Fibroblast of mammary gland (primary cell): ENCODE data around the gene TMEM165.

Source experiments
- DNase-seq: peaks from one replicate; pipeline ENCODE4 v3.0.0-alpha.2; 2010; ENCODE audit warnings: low read depth
- H3K4me3 ChIP-seq: 2 replicates; pipeline ENCODE4 v1.5.1; 2011; ENCODE audit warnings: low read depth, mild to moderate bottlenecking, low read length, moderate library complexity; ENCODE audit not compliant: control insufficient read depth
- TF ChIP-seq, protein P1 (sequence below): conservative IDR thresholded peaks from 2 replicates; pipeline ENCODE4 v1.5.1; 2011; ENCODE audit warnings: low read depth, low read length, inconsistent platforms; ENCODE audit not compliant: control insufficient read depth, insufficient read depth

Gene TMEM165

GRCh38 chr4:55458164-55458563 lies 62.4 kb downstream of the TMEM165 start:
- TF ChIP-seq, protein P1, sequence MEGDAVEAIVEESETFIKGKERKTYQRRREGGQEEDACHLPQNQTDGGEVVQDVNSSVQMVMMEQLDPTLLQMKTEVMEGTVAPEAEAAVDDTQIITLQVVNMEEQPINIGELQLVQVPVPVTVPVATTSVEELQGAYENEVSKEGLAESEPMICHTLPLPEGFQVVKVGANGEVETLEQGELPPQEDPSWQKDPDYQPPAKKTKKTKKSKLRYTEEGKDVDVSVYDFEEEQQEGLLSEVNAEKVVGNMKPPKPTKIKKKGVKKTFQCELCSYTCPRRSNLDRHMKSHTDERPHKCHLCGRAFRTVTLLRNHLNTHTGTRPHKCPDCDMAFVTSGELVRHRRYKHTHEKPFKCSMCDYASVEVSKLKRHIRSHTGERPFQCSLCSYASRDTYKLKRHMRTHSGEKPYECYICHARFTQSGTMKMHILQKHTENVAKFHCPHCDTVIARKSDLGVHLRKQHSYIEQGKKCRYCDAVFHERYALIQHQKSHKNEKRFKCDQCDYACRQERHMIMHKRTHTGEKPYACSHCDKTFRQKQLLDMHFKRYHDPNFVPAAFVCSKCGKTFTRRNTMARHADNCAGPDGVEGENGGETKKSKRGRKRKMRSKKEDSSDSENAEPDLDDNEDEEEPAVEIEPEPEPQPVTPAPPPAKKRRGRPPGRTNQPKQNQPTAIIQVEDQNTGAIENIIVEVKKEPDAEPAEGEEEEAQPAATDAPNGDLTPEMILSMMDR, result no peak
- H3K4me3 ChIP-seq, result no peak overlapping the region
- peak; percentile 56 for DNase-seq

GRCh38 chr4:55458611-55459010 lies 62.9 kb downstream of the TMEM165 start:
- TF ChIP-seq, protein P1, result no peak
- no peak overlapping the region for H3K4me3 ChIP-seq
- DNase-seq, result peak; percentile 28

DNA sequence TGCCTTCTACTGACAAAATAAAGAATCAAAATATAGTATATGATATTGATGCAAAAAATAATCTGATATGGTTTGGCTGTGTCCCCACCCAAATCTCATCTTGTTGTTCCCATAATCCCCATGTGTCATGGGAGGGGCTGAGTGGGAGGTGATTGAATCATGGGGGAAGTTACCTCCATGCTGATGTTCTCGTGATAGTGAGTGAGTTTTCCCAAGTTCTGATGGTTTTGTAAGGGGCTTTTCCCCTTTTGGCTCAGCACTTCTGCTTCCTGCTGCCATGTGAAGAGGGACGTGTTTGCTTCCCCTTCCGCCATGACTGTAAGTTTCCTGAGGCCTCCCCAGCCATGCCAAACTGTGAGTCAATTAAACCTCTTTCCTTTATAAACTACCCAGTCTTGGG lies 70.2 kb downstream of the TMEM165 start:
- no peak overlapping the region for H3K4me3 ChIP-seq
- TF ChIP-seq, protein P1, result no peak
- no peak for DNase-seq

GRCh38 chr4:55468724-55469123 lies 73.0 kb downstream of the TMEM165 start:
- H3K4me3 ChIP-seq, result no peak overlapping the region
- TF ChIP-seq, protein P1, result no peak
- peak; percentile 73 for DNase-seq

DNA sequence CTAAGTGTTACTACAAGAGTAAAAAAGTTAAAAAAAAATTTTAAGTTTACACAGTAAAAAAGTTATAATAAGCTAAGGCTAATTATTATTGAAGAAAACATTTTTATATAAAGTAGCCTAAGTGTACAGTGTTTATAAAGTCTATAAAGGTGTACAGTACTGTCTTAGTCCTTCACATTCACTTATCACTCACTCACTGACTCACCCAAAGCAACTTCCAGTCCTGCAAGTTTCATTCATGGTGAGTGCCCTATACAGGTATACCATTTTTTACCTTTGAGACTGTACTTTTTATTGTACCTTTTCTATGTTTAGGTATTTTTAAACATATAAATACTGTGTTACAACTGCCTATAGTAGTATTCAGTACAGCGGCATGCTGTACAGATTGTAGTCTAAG lies 74.2 kb downstream of the TMEM165 start:
- TF ChIP-seq, protein P1, result no peak
- DNase-seq, result no peak
- no peak overlapping the region for H3K4me3 ChIP-seq
